HL-60 (cell line): ENCODE data around the gene TEFM.

Experiments used
- GABPA ChIP-seq: IDR thresholded peaks from 2 replicates; pipeline ENCODE4 v1.6.1; 2012; ENCODE audit warnings: low read depth
- POLR2AphosphoS5 ChIP-seq: IDR thresholded peaks from 2 replicates; pipeline ENCODE4 v1.6.1; 2012; ENCODE audit warnings: low read depth
- SPI1 ChIP-seq: IDR thresholded peaks from 2 replicates; pipeline ENCODE4 v1.6.1; 2012; ENCODE audit warnings: low read depth, mild to moderate bottlenecking, borderline replicate concordance
- TF ChIP-seq, protein P1 (sequence below): IDR thresholded peaks from one replicate; pipeline ENCODE4 v1.5.1; 2011; ENCODE audit warnings: low read length, control low read depth, inconsistent platforms; ENCODE audit not compliant: insufficient read depth
- TF ChIP-seq, protein P2 (sequence below): IDR thresholded peaks from 2 replicates; pipeline ENCODE4 v1.6.1; 2012; ENCODE audit warnings: low read depth; ENCODE audit not compliant: insufficient replicate concordance

DNA sequence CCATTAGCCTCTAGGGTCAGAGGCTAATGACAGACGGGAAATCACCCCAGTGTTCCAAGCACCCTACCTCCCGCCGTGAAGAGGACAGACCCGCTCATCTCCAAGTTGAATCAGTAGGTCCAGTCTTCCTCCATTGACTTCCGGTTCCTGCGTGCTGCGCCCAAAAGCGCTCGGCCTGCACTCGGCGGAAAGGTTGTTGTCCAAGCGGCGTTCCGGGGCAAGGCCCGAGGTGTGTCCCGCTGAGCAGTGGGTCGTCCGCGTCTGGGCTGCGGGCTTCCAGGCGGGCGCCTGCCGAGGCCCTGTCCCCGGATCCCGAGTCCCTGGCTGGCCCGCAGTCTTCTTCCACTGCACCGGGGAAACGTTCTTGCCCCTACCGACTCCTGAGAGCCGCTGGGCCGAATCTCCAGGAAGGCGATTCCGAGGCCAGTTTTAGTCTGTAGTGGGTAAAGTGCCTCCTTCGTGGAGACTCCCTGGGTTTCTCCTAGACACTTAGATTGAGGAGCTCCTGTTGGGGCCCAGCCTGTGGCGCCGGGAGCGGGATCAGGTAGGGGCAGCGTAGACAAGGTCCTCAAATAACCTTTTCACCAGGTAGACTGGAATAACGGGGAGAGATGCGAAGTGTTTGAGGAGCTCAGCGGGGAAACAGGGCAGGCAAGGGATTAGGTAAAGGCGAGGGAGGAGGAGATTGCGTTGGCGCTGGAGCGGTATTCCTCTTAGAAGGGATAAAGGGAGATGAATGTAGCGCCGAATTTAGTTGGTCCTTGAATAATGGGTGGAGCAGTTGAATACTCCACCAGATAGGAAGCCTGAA is at the start of gene TEFM:
- TF ChIP-seq, protein P1, sequence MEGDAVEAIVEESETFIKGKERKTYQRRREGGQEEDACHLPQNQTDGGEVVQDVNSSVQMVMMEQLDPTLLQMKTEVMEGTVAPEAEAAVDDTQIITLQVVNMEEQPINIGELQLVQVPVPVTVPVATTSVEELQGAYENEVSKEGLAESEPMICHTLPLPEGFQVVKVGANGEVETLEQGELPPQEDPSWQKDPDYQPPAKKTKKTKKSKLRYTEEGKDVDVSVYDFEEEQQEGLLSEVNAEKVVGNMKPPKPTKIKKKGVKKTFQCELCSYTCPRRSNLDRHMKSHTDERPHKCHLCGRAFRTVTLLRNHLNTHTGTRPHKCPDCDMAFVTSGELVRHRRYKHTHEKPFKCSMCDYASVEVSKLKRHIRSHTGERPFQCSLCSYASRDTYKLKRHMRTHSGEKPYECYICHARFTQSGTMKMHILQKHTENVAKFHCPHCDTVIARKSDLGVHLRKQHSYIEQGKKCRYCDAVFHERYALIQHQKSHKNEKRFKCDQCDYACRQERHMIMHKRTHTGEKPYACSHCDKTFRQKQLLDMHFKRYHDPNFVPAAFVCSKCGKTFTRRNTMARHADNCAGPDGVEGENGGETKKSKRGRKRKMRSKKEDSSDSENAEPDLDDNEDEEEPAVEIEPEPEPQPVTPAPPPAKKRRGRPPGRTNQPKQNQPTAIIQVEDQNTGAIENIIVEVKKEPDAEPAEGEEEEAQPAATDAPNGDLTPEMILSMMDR = no peak
- TF ChIP-seq SPI1 (no peak), POLR2AphosphoS5 (peak; percentile 92; the same call in 1 of the 2 replicates), GABPA (peak; percentile 98)
- TF ChIP-seq, protein P2, sequence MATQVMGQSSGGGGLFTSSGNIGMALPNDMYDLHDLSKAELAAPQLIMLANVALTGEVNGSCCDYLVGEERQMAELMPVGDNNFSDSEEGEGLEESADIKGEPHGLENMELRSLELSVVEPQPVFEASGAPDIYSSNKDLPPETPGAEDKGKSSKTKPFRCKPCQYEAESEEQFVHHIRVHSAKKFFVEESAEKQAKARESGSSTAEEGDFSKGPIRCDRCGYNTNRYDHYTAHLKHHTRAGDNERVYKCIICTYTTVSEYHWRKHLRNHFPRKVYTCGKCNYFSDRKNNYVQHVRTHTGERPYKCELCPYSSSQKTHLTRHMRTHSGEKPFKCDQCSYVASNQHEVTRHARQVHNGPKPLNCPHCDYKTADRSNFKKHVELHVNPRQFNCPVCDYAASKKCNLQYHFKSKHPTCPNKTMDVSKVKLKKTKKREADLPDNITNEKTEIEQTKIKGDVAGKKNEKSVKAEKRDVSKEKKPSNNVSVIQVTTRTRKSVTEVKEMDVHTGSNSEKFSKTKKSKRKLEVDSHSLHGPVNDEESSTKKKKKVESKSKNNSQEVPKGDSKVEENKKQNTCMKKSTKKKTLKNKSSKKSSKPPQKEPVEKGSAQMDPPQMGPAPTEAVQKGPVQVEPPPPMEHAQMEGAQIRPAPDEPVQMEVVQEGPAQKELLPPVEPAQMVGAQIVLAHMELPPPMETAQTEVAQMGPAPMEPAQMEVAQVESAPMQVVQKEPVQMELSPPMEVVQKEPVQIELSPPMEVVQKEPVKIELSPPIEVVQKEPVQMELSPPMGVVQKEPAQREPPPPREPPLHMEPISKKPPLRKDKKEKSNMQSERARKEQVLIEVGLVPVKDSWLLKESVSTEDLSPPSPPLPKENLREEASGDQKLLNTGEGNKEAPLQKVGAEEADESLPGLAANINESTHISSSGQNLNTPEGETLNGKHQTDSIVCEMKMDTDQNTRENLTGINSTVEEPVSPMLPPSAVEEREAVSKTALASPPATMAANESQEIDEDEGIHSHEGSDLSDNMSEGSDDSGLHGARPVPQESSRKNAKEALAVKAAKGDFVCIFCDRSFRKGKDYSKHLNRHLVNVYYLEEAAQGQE = peak; percentile 74
